Esophagus (tissue), 2 donors: ENCODE data around the gene TAF10. TPM values are rescaled to one million over a fixed set of nuclear protein-coding genes. Genes with fewer than 3 reads are reported as not detected.

ENCODE experiments used
- H3K27ac ChIP-seq, 2 donors: one replicate each; pipeline ENCODE4 v1.5.1; 2013; ENCODE audit warnings: low read depth in 2 of 2, mild to moderate bottlenecking in 2 of 2, inconsistent platforms in 1 of 2, low read length in 1 of 2, moderate library complexity in 1 of 2
- H3K27me3 ChIP-seq, 2 donors: one replicate each; pipeline ENCODE4 v1.6.1; 2013; ENCODE audit warnings: low read length in 2 of 2, control low read depth in 1 of 2, mild to moderate bottlenecking in 1 of 2; ENCODE audit not compliant: insufficient read depth in 2 of 2, control insufficient read depth in 1 of 2
- H3K36me3 ChIP-seq, 2 donors: one replicate each; pipeline ENCODE4 v1.6.1; 2013; ENCODE audit warnings: low read length in 1 of 2; ENCODE audit not compliant: control insufficient read depth in 2 of 2, insufficient read depth in 2 of 2
- H3K4me1 ChIP-seq, 2 donors: one replicate each; pipeline ENCODE4 v1.6.1; 2013; ENCODE audit warnings: low read length in 1 of 2; ENCODE audit not compliant: control insufficient read depth in 2 of 2, insufficient read depth in 2 of 2
- H3K4me3 ChIP-seq, 2 donors: one replicate each; pipeline ENCODE4 v1.5.1; 2013; ENCODE audit warnings: low read length in 2 of 2, mild to moderate bottlenecking in 2 of 2, low read depth in 1 of 2, moderate library complexity in 1 of 2
- H3K9me3 ChIP-seq, 2 donors: one replicate each; pipeline ENCODE4 v1.6.1; 2013; ENCODE audit warnings: mild to moderate bottlenecking in 2 of 2, low read depth in 1 of 2, low read length in 1 of 2, moderate library complexity in 1 of 2; ENCODE audit not compliant: control insufficient read depth in 2 of 2, insufficient read depth in 1 of 2
- WGBS, 2 donors: extraction: QIAGEN DNeasy Blood & Tissue Kit; methylation state at CpG; one replicate each; pipeline ENCODE4 v1.1.7; 2013; 5-methylcytosine and 5-hydroxymethylcytosine counted together
- polyA plus RNA-seq, 2 donors: library from polyadenylated mRNA; stranded (reverse); fragments of 200-250 nt; gene quantifications; one replicate each; pipeline ENCODE4 v1.2.3, GENCODE V29; 2013
- donor health status: healthy with polysubstance abuse.
- donor health status: Bipolar disorder and iron deficiency.

The TAF10 gene
- polyA plus RNA-seq, 2 donors, result 83.0 to 93.7 TPM

- no peaks in the 10 kb centered on the region for H3K27me3 ChIP-seq
- WGBS, 2 donors, result 9 to 12% methylated on average over 32 to 39 of the region's 39 CpGs
- no peaks in the 10 kb centered on the region for H3K9me3 ChIP-seq
- H3K27ac ChIP-seq, result peak overlapping the region; percentile 92 to 97
- peaks cover 2 to 14% of the 10 kb centered on the region in 2 donors for H3K4me1 ChIP-seq
- peaks cover 13 to 47% of the 10 kb centered on the region in 2 donors for H3K36me3 ChIP-seq
- peak overlapping the region; percentile 91 to 95 for H3K4me3 ChIP-seq
Measured at GRCh38 chr11:6611092-6611962, 689 bp downstream of the TAF10 start.

GRCh38 chr11:6610591-6610990 lies 1.4 kb downstream of the TAF10 start:
- peaks cover 2 to 14% of the 10 kb centered on the region in 2 donors for H3K4me1 ChIP-seq
- H3K4me3 ChIP-seq, result peak overlapping the region in 1 of 2 donors; percentile 91
- H3K27ac ChIP-seq, result peak overlapping the region; percentile 16 to 97
- no peaks in the 10 kb centered on the region for H3K27me3 ChIP-seq
- WGBS, 2 donors, result 89 to 91% methylated on average over 6 of the region's 6 CpGs
- H3K36me3 ChIP-seq, result peaks cover 13 to 41% of the 10 kb centered on the region in 2 donors
- H3K9me3 ChIP-seq, result no peaks in the 10 kb centered on the region

- H3K27me3 ChIP-seq, result no peaks in the 10 kb centered on the region
- H3K4me1 ChIP-seq, result peaks cover 2 to 14% of the 10 kb centered on the region in 2 donors
- H3K4me3 ChIP-seq, result no peak overlapping the region
- H3K9me3 ChIP-seq, result no peaks in the 10 kb centered on the region
- H3K36me3 ChIP-seq, result peaks cover 13 to 33% of the 10 kb centered on the region in 2 donors
- peak overlapping the region in 1 of 2 donors; percentile 97 for H3K27ac ChIP-seq
- WGBS, 2 donors, result 79 to 82% methylated on average over 8 of the region's 8 CpGs
Measured at GRCh38 chr11:6609502-6610015, 2.5 kb downstream of the TAF10 start.

GRCh38 chr11:6608726-6609501 lies 3.1 kb downstream of the TAF10 start:
- Histone ChIP-seq H3K27ac (peak overlapping the region; percentile 38 to 77), H3K36me3 (peaks cover 13 to 33% of the 10 kb centered on the region in 2 donors), H3K27me3 (no peaks in the 10 kb centered on the region), H3K4me3 (no peak overlapping the region), H3K9me3 (no peaks in the 10 kb centered on the region), H3K4me1 (peaks cover 2 to 14% of the 10 kb centered on the region in 2 donors)
- 81 to 83% methylated on average over 14 of the region's 14 CpGs for WGBS, 2 donors

- peaks cover 2 to 14% of the 10 kb centered on the region in 2 donors for H3K4me1 ChIP-seq
- 91 to 92% methylated on average over 9 of the region's 9 CpGs for WGBS, 2 donors
- H3K27me3 ChIP-seq, result no peaks in the 10 kb centered on the region
- no peaks in the 10 kb centered on the region for H3K9me3 ChIP-seq
- H3K36me3 ChIP-seq, result peaks cover 13 to 33% of the 10 kb centered on the region in 2 donors
- H3K4me3 ChIP-seq, result no peak overlapping the region
- H3K27ac ChIP-seq, result peak overlapping the region; percentile 45 to 77
Measured at GRCh38 chr11:6608011-6608410, 4.0 kb downstream of the TAF10 start.

- Histone ChIP-seq H3K9me3 (no peaks in the 10 kb centered on the region), H3K27me3 (no peaks in the 10 kb centered on the region), H3K36me3 (peaks cover 13 to 33% of the 10 kb centered on the region in 2 donors), H3K4me1 (peaks cover 2 to 14% of the 10 kb centered on the region in 2 donors), H3K27ac (peak overlapping the region; percentile 89 to 93), H3K4me3 (no peak overlapping the region)
Measured at GRCh38 chr11:6607190-6607795, 4.7 kb downstream of the TAF10 start.

- Histone ChIP-seq H3K27ac (peak overlapping the region; percentile 89 to 93), H3K9me3 (no peaks in the 10 kb centered on the region), H3K4me3 (no peak overlapping the region), H3K27me3 (no peaks in the 10 kb centered on the region), H3K36me3 (peaks cover 13 to 33% of the 10 kb centered on the region in 2 donors), H3K4me1 (peaks cover 7 to 18% of the 10 kb centered on the region in 2 donors)
- 14 to 18% methylated on average over 11 of the region's 11 CpGs for WGBS, 2 donors
Measured at GRCh38 chr11:6606471-6607189, 5.4 kb downstream of the TAF10 start.

- 33% methylated on average over 3 of the region's 3 CpGs for WGBS, 2 donors
- Histone ChIP-seq H3K4me1 (peaks cover 6 to 13% of the 10 kb centered on the region in 2 donors), H3K9me3 (no peaks in the 10 kb centered on the region), H3K36me3 (peaks cover 13 to 33% of the 10 kb centered on the region in 2 donors), H3K4me3 (peak overlapping the region; percentile 85 to 96), H3K27me3 (no peaks in the 10 kb centered on the region), H3K27ac (peak overlapping the region in 1 of 2 donors; percentile 96)
Measured at GRCh38 chr11:6604790-6605189, 7.2 kb downstream of the TAF10 start.
